Panc1 (cell line): ENCODE results near the gene ELMOD1. TPM values are rescaled to one million over a fixed set of nuclear protein-coding genes. Genes with fewer than 3 reads are reported as not detected.
A peak's percentile ranks its signal among the peaks of the same experiment; 100 is the strongest.

Experiments
- ATAC-seq: fragments of 200-7000 bp; cut with Tn5 transposase; 2 replicates; pipeline ENCODE4 v1.9.1; 2020; ENCODE audit warnings: mild to moderate bottlenecking, moderate library complexity
- BruUV-seq: library from RNA; stranded (reverse); fragments of 400-500 nt; replicated peaks from 2 replicates; lab custom pipeline; 2021; lab: Mats Ljungman, UMichigan
- CTCF ChIA-PET: fragments of 300-600 bp; sonication (Branson Sonifier 250); formaldehyde crosslinking; loops from one replicate; lab custom pipeline; 2022; ENCODE audit warnings: antibody characterized with exemption; lab: Charles Lee
- POLR2A ChIA-PET: fragments of 300-600 bp; sonication (Branson Sonifier 250); formaldehyde crosslinking; loops from one replicate; lab custom pipeline; 2022; ENCODE audit warnings: antibody characterized with exemption; lab: Charles Lee
- DNase-seq: peaks from one replicate; pipeline ENCODE4 v3.0.0-alpha.2; 2010; ENCODE audit warnings: low read depth, low spot score
- H3K27ac ChIP-seq: 2 replicates; pipeline ENCODE4 v1.5.1; 2011; ENCODE audit warnings: mild to moderate bottlenecking, low read length, inconsistent platforms
- H3K27me3 ChIP-seq: fragments of 200-500 bp; sonication (Bioruptor generic); 2 replicates; pipeline ENCODE4 v1.6.0; 2014; ENCODE audit warnings: low read length, inconsistent platforms; ENCODE audit not compliant: control insufficient read depth, insufficient read depth
- H3K36me3 ChIP-seq: fragments of 200-500 bp; sonication (Bioruptor generic); 2 replicates; pipeline ENCODE4 v1.5.1; 2014; ENCODE audit warnings: inconsistent platforms, mild to moderate bottlenecking, low read length, moderate library complexity; ENCODE audit not compliant: control insufficient read depth, insufficient read depth
- H3K4me1 ChIP-seq: 2 replicates; pipeline ENCODE4 v1.5.1; 2011; ENCODE audit warnings: inconsistent platforms, mild to moderate bottlenecking, low read length, moderate library complexity; ENCODE audit not compliant: control insufficient read depth, insufficient read depth
- H3K4me3 ChIP-seq, 2 experiments: 2 replicates each; pipeline ENCODE4 v1.5.1; 2011 to 2012; ENCODE audit warnings: low read depth in 2 of 2, low read length in 2 of 2, mild to moderate bottlenecking in 2 of 2, inconsistent platforms in 1 of 2, moderate library complexity in 1 of 2
- H3K9me3 ChIP-seq: fragments of 200-500 bp; sonication (Bioruptor generic); 2 replicates; pipeline ENCODE4 v1.5.1; 2014; ENCODE audit warnings: low read depth, mild to moderate bottlenecking, inconsistent platforms, low read length, moderate library complexity; ENCODE audit not compliant: control insufficient read depth, insufficient read depth
- CTCF ChIP-seq: fragments of 450-650 bp; IDR thresholded peaks from 2 replicates; pipeline ENCODE4 v1.5.1; 2017; ENCODE audit warnings: mild to moderate bottlenecking
- POLR2AphosphoS5 ChIP-seq: IDR thresholded peaks from 2 replicates; pipeline ENCODE4 v1.6.1; 2012; ENCODE audit warnings: mild to moderate bottlenecking, low read depth, low read length, moderate library complexity
- REST ChIP-seq, 2 experiments: IDR thresholded peaks; 2 replicates each; pipeline ENCODE4 v1.6.1; 2011 to 2012; ENCODE audit warnings: low read depth in 2 of 2, control low read depth in 1 of 2, low read length in 1 of 2, mild to moderate bottlenecking in 1 of 2, moderate library complexity in 1 of 2; ENCODE audit not compliant: insufficient read depth in 1 of 2
- SIN3A ChIP-seq: IDR thresholded peaks from 2 replicates; pipeline ENCODE4 v1.6.1; 2012; ENCODE audit warnings: low read depth, mild to moderate bottlenecking, low read length, moderate library complexity, borderline replicate concordance; ENCODE audit not compliant: insufficient read depth
- TCF7L2 ChIP-seq: IDR thresholded peaks from 2 replicates; pipeline ENCODE4 v1.6.1; 2011; ENCODE audit warnings: mild to moderate bottlenecking, low read depth, low read length, inconsistent platforms
- in situ Hi-C: cut with HindIII; loops from 2 replicates; pipeline ENCODE4 v1.10.0; 2016; ENCODE audit warnings: low sequenced_read_pairs, low pct_unique_long_range_greater_than_20kb
- intact Hi-C: fragments of 100-400 bp; cut with micrococcal nuclease; formaldehyde crosslinking; loops from one replicate; pipeline ENCODE4 v1.10.0; 2022; ENCODE audit not compliant: unreplicated experiment
- total RNA-seq: library from RNA; stranded (reverse); gene quantifications from one replicate; pipeline ENCODE4 v1.2.1, GENCODE V29; 2021; ENCODE audit not compliant: unreplicated experiment

ELMOD1 gene
- total RNA-seq, 1 experiment from 2014 or later = 2.1 TPM

DNA sequence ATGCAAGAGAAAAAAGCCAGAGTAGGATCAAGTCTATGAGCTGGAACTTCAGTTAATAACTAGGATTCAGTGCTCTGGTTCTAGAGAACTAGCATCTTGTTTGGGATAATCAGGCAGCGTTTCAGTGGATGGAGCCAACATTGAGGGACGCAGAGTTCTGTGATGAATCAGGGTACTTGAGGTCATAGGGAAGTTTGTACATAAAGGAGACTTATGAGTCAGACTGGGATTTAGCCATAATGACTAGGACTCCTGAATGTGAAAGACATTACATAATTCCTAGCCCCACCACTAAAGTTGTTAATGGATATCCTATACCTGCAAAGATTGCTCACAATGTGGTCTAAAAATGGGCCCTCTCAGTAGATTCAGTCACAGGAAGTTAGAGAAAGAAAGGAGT lies 114.1 kb downstream of the ELMOD1 start:
- ATAC-seq (peak; percentile 51; the same call in 1 of the 2 replicates), DNase-seq (no peak)
- intact Hi-C loops = no loop called here
- H3K27me3 ChIP-seq = no peaks in the 10 kb centered on the region
- TF ChIP-seq TCF7L2 = no peak
- TF ChIP-seq CTCF = no peak
- TF ChIP-seq POLR2AphosphoS5 = no peak
- TF ChIP-seq REST (IDR thresholded peaks at IDR 0.05; ENCODE audit: insufficient read depth in 1 of 2, low read depth in 2 of 2, low read length in 1 of 2) = no peak
- TF ChIP-seq SIN3A = no peak
- BruUV-seq = no TSS peak
- no peak overlapping the region for H3K4me3 ChIP-seq
- no peaks in the 10 kb centered on the region; the same call in 1 of the 2 replicates for H3K4me1 ChIP-seq
- H3K27ac ChIP-seq = no peak overlapping the region
- POLR2A ChIA-PET = no interaction called here
- no peaks in the 10 kb centered on the region for H3K9me3 ChIP-seq
- H3K36me3 ChIP-seq = no peaks in the 10 kb centered on the region
- CTCF ChIA-PET = no interaction called here
- in situ Hi-C loops = no loop called here

- DNase-seq = no peak
- POLR2A ChIA-PET = no interaction called here
- TF ChIP-seq REST (IDR thresholded peaks at IDR 0.05; ENCODE audit: insufficient read depth in 1 of 2, low read depth in 2 of 2, low read length in 1 of 2) (no peak), TCF7L2 (no peak), CTCF (no peak), POLR2AphosphoS5 (no peak), SIN3A (no peak)
These were observed 115.6 kb downstream of the ELMOD1 start for GRCh38 chr11:107706531-107706930.

More at GRCh38 chr11:107706531-107706930, 115.6 kb downstream of the ELMOD1 start:
- Histone ChIP-seq H3K9me3 (no peaks in the 10 kb centered on the region), H3K4me3 (no peak overlapping the region), H3K4me1 (no peaks in the 10 kb centered on the region), H3K36me3 (no peaks in the 10 kb centered on the region), H3K27me3 (no peaks in the 10 kb centered on the region; the same call in 1 of the 2 replicates), H3K27ac (no peak overlapping the region)
- in situ Hi-C loops = no loop called here
- no peak for ATAC-seq
- no TSS peak for BruUV-seq
- CTCF ChIA-PET = no interaction called here
- intact Hi-C loops = no loop called here
